ENCODE results near the gene MINK1. TPM values are rescaled to one million over a fixed set of nuclear protein-coding genes. Genes with fewer than 3 reads are reported as not detected.
"Not testable (repeated sequence)": the region's sequence is repeated elsewhere in the genome, so short reads cannot be mapped to it uniquely, and the experiment has no call there.

MINK1 gene
- total RNA-seq, 1 experiment from 2014 or later = 13.8 TPM

GRCh38 chr17:4899341-4900230 lies 66.4 kb downstream of the MINK1 start, which contains the start of gene C17orf107:
Gene C17orf107, plus strand, starts transcription at chr17:4899536. Its CDS starts 227 bp downstream, at chr17:4899763.
- DNase-seq (ENCODE audit: low read depth) = no peak

GRCh38 chr17:4900231-4901107 lies 67.3 kb downstream of the MINK1 start:
- no peak for DNase-seq (ENCODE audit: low read depth)

- DNase-seq (ENCODE audit: low read depth) = no peak
Measured at GRCh38 chr17:4901108-4901647, 68.0 kb downstream of the MINK1 start.

- DNase-seq (ENCODE audit: low read depth) = no peak
Measured at GRCh38 chr17:4901648-4902344, 68.7 kb downstream of the MINK1 start.

DNA sequence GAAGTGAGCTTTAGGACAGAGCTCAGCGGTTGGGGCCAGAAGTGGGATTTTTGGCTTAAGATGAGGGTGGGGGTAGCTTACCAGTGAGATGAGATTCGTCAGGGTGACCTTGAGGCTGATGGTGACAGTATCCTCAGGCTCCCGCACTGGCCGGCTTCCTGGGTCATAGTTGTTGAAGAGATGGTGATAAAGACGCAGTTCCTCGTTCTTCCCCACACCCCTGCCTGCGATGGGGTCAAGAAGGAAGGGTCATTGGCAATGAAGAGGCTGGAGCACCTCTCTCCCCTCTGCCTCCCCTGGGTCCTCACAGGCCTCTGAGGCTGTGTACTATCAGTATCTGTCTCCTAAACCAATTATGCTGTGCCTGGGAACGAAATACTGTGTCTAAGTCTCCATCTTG lies 69.4 kb downstream of the MINK1 start:
- no peak for DNase-seq (ENCODE audit: low read depth)

DNA sequence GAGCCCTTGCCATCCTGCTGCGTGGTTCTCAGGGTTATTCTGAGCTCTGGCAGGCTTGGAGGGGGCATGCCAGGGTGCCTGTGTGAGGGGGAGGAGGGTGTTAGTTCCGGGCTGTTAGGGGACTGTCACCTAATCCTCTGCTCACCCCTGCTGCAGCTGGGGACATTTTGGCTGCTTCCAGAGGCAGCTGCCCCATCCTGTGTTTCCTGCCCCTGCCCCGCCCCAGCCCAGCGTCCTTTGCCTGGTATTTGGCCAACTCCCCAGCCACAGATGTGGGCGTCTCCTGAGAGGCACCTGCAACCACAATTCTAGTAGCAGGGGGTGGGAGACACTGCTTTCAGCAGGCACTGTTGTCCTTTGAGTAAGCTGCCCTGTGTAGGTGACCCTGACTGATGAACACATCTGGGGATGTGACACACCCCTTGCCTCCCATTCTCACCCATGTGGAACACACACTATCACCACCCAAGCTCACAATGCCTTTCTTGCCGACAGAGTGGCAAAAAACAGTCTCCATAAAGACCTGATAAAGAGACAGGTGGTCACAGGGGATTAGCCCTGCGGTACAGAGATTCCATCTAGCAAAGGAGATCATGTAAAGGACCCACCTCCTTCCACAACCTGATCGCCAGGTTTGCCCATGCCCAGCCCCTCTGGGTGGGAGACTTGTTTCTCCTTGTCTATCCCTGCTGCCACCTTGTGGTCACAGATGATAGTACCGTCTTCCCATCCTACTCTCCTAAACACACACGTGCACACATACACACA lies 70.1 kb downstream of the MINK1 start, which contains the start of gene CHRNE:
TSS of gene CHRNE (minus strand) at position 48 of the 768 bp plus-strand sequence. CDS start at position 13, 35 bp downstream.
- DNase-seq (ENCODE audit: low read depth) = peak; percentile 77

- not testable (repeated sequence) for DNase-seq (ENCODE audit: low read depth)
Measured at GRCh38 chr17:4906642-4907041, 73.5 kb downstream of the MINK1 start.

DNA sequence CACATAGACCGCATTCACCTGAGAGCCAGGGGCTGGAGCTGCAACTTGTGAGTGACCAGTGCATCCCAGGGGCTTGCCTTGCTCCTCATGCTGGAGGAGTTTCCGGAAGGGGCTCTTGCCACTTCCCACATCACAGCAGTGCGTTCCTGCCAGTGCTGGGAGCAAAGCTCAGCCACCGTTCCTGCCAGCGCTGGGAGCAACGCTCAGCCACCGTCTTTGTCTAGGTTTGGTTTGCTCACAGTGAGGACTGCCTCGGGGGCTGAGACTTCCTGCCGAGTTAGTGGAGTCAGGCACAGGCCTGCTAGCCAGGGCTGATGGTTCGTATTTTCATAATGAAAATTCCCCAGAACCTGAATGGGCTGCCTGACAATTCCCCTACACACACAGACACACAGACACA lies 75.2 kb downstream of the MINK1 start:
- DNase-seq (ENCODE audit: low read depth) = peak; percentile 48

GRCh38 chr17:4908711-4909496 lies 75.8 kb downstream of the MINK1 start:
- DNase-seq (ENCODE audit: low read depth) = peak; percentile 93

- no peak for DNase-seq (ENCODE audit: low read depth)
Measured at GRCh38 chr17:4913994-4914393, 80.9 kb downstream of the MINK1 start.

- DNase-seq (ENCODE audit: low read depth) = not testable (repeated sequence)
Measured at GRCh38 chr17:4914551-4914950, 81.4 kb downstream of the MINK1 start.

DNA sequence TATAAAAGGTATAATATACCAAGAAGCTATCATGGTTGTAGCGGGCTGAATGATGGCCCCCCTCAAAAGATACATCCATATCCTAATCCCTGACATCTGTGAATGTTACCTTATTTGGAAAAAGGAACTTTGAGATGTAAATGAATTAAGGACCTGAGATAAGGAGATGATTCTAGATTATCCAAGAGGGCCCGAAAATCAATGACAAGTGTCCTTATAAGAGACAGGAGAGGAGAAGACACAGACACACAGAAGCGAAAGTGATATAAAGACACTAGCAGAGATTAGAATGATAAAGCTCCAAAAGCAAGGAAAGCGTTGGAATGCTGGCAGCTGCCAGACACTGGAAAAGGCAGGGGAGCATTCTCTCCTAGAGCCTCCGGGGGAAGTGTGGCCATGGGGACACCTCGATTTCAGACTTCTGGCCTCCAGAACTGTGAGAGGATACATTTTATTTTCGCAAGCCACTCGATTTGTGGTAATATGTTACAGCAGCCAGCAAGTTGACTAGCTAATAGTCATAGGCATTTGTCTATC lies 86.4 kb downstream of the MINK1 start:
- no peak for DNase-seq (ENCODE audit: low read depth)

DNA sequence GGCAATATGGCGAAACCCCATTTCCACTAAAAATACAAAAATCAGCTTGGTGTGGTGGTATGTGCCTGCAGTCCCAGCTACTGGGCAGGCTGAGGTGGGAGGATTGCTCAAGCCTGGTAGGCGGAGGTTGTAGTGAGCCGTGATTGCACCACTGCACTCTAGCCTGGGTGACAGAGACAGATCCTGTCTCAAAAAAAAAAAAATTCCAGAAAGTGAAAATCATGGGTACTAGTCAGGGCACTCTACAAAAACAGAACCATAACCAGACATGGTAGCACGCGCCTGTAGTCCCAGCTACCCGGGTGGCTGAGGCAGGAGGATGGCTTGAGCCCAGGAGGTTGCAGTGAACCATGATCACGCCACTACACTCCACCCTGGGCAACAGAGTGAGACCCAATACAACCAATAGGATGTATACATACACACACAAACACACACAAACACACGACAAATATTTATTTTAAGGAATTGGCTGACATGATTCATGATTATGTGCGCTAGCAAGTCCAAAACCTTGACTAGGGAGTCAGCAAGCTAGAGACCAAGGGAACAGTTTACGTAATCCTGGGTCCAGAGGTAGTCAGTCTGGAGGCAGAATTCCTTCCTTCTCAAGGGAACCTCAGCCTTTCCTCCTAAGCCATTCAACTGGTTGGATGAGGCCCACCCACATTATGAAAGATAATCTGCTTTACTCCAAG lies 87.4 kb downstream of the MINK1 start:
- no peak for DNase-seq (ENCODE audit: low read depth)

DNA sequence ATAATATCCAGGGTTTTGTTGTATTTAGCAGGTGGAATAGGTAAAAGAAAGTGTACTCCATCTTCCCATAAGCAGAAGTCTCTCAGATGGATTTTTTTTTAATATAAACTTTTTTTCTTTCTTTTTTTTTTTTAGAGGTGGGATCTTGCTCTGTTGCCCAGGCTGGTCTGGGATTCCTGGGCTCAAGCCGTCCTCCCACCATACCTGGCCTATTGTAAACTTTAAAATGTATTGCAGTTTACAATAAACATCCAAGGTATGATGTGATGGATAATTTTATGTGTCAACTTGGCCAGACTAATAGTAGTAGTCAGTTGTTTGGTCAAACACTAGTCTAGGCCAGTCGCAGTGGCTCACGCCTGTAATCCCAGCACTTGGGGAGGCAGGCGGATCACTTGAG lies 88.2 kb downstream of the MINK1 start:
- no peak for DNase-seq (ENCODE audit: low read depth)

GRCh38 chr17:4926577-4927335 lies 93.6 kb downstream of the MINK1 start:
- DNase-seq (ENCODE audit: low read depth) = not testable (repeated sequence)

DNA sequence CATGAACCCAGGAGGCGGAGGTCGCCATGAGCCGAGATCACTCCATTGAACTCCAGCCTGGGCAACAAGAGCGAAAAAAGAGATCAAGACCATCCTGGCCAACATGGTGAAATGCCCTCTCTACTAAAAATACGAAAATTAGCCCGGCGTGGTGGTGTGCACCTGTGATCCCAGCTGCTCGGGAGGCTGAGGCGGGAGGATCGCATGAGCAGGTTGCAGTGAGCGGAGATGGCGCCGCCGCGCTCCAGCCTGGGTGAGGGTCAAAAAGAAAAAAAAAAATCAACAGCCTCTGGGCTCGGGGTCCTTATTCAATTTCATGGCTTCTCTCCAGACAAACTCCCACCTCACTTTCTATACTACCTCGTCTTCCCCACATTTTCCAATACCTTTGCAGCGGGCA lies 95.7 kb downstream of the MINK1 start:
- DNase-seq (ENCODE audit: low read depth) = no peak

GRCh38 chr17:4931963-4932362 lies 98.8 kb downstream of the MINK1 start, which contains the start of gene GP1BA:
Gene GP1BA, plus strand, starts transcription at chr17:4932277. Its CDS starts 328 bp downstream, at chr17:4932605.
- DNase-seq (ENCODE audit: low read depth) = no peak

DNA sequence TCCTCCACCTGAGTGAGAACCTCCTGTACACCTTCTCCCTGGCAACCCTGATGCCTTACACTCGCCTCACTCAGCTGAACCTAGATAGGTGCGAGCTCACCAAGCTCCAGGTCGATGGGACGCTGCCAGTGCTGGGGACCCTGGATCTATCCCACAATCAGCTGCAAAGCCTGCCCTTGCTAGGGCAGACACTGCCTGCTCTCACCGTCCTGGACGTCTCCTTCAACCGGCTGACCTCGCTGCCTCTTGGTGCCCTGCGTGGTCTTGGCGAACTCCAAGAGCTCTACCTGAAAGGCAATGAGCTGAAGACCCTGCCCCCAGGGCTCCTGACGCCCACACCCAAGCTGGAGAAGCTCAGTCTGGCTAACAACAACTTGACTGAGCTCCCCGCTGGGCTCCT lies 99.6 kb downstream of the MINK1 start:
- no peak for DNase-seq (ENCODE audit: low read depth)

All from Daoy (cell line).